Measurements from ENCODE around the gene APOO. TPM values are rescaled to one million over a fixed set of nuclear protein-coding genes. Genes with fewer than 3 reads are reported as not detected.

APOO gene
- total and polyA plus RNA-seq, 2 of the 4 experiments (the other 2 are of a cell fraction): 9.0 to 14.2 TPM

- Histone ChIP-seq H3K9me1 (ENCODE audit: insufficient read depth, low read length) (peaks cover 2% of the 10 kb centered on the region; the same call in 1 of the 2 replicates), H2BK120ac (ENCODE audit: low read depth, low read length) (no peak overlapping the region), H2AFZ (replicated peaks; ENCODE audit: low read length, poor library complexity) (no peak overlapping the region), H3K27me3 (ENCODE audit: control insufficient read depth, insufficient read depth, low read length) (no peaks in the 10 kb centered on the region), H4K91ac (ENCODE audit: insufficient read depth, low read depth, low read length) (no peak overlapping the region), H3K18ac (ENCODE audit: low read depth, low read length) (no peak overlapping the region), H3K36me3 (ENCODE audit: control insufficient read depth, insufficient read depth, low read length) (no peaks in the 10 kb centered on the region), H2AK5ac (ENCODE audit: low read depth, low read length) (no peak overlapping the region), H4K5ac (ENCODE audit: low read depth, low read length) (no peak overlapping the region), H2AK9ac (replicated peaks; ENCODE audit: low read depth, low read length, poor library complexity) (no peak overlapping the region), H3K4me2 (ENCODE audit: low read depth, low read length) (peak overlapping the region; percentile 22; the same call in 1 of the 2 replicates), H3K4me3 (ENCODE audit: insufficient read depth, low read depth, low read length) (no peak overlapping the region), H2BK5ac (ENCODE audit: low read depth, low read length, poor library complexity, severe bottlenecking) (no peak overlapping the region), H4K20me1 (ENCODE audit: insufficient read depth, low read length) (no peaks in the 10 kb centered on the region), H3K4me1 (ENCODE audit: control insufficient read depth, insufficient read depth, low read length) (peaks cover 9% of the 10 kb centered on the region; the same call in 1 of the 2 replicates), H3K4ac (ENCODE audit: low read depth, low read length) (no peak overlapping the region), H3K23ac (ENCODE audit: low read depth, low read length) (no peak overlapping the region), H3K9me3 (ENCODE audit: control insufficient read depth, insufficient read depth, low read length) (no peaks in the 10 kb centered on the region), H3K56ac (ENCODE audit: extremely low read depth, insufficient read depth, low read length) (0 out of 2 replicates have a peak overlapping the region, but pooled peaks have one; percentile 12), H3K14ac (replicated peaks; ENCODE audit: low read depth, low read length) (no peak overlapping the region), H2BK15ac (ENCODE audit: low read depth, low read length) (no peak overlapping the region), H2BK20ac (ENCODE audit: low read depth, low read length) (no peak overlapping the region), H3K27ac (ENCODE audit: insufficient read depth, low read length) (no peak overlapping the region), H4K8ac (ENCODE audit: low read depth in 2 of 2, low read length in 2 of 2) (no peak overlapping the region), H3K9ac (ENCODE audit: low read depth, low read length) (no peak overlapping the region), H3K79me1 (ENCODE audit: low read depth in 1 of 2, low read length in 2 of 2) (0 out of 4 replicates have a peak, but pooled peaks cover 0 to 3% of the 10 kb centered on the region in 2 experiments)
- no TSS peak for BruUV-seq (replicated peaks)
- in situ Hi-C loops (cut with MboI; ENCODE audit: low sequenced_read_pairs): no loop called here
- dilution Hi-C loops (cut with HindIII; ENCODE audit: low sequenced_read_pairs, unreplicated experiment): no loop called here
- ChIA-PET POLR2A (ENCODE audit: unreplicated experiment) (no interaction called here), CTCF (no interaction called here)
- no CpG with 5 or more reads among the region's 2 CpGs for WGBS, 2 experiments (ENCODE audit: extremely low coverage in 2 of 2, insufficient read length in 1 of 2)
- intact Hi-C loops (cut with micrococcal nuclease): no loop called here
- DNase-seq (no peak), ATAC-seq (ENCODE audit: low read depth) (peak; percentile 52; the same call in 1 of the 2 replicates)
- TF ChIP-seq MAFK (IDR thresholded peaks at IDR 0.05; ENCODE audit: low read depth, low read length) (no peak), POLR2A (IDR thresholded peaks at IDR 0.05; ENCODE audit: low read depth, low read length) (no peak), SMC3 (IDR thresholded peaks at IDR 0.05; ENCODE audit: low read depth, low read length) (no peak), RAD21 (IDR thresholded peaks at IDR 0.05; ENCODE audit: low read length) (no peak), BHLHE40 (IDR thresholded peaks at IDR 0.05; ENCODE audit: low read depth, low read length) (no peak), FOS (IDR thresholded peaks at IDR 0.05; ENCODE audit: low read depth, low read length) (no peak), RCOR1 (IDR thresholded peaks at IDR 0.05; ENCODE audit: insufficient replicate concordance, low read length) (no peak), NFE2L2 (IDR thresholded peaks at IDR 0.05; ENCODE audit: low read depth, low read length) (no peak), CHD1 (IDR thresholded peaks at IDR 0.05; ENCODE audit: low read depth, low read length) (no peak), MAZ (IDR thresholded peaks at IDR 0.05; ENCODE audit: borderline replicate concordance, low read depth, low read length) (no peak), MXI1 (IDR thresholded peaks at IDR 0.05; ENCODE audit: borderline replicate concordance, low read depth, low read length) (no peak), RFX5 (IDR thresholded peaks at IDR 0.05; ENCODE audit: low read depth, low read length) (no peak)
- TF ChIP-seq, protein P1, sequence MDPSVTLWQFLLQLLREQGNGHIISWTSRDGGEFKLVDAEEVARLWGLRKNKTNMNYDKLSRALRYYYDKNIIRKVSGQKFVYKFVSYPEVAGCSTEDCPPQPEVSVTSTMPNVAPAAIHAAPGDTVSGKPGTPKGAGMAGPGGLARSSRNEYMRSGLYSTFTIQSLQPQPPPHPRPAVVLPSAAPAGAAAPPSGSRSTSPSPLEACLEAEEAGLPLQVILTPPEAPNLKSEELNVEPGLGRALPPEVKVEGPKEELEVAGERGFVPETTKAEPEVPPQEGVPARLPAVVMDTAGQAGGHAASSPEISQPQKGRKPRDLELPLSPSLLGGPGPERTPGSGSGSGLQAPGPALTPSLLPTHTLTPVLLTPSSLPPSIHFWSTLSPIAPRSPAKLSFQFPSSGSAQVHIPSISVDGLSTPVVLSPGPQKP (IDR thresholded peaks at IDR 0.05; ENCODE audit: borderline replicate concordance, low read depth, low read length): no peak
- TF ChIP-seq, protein P2, sequence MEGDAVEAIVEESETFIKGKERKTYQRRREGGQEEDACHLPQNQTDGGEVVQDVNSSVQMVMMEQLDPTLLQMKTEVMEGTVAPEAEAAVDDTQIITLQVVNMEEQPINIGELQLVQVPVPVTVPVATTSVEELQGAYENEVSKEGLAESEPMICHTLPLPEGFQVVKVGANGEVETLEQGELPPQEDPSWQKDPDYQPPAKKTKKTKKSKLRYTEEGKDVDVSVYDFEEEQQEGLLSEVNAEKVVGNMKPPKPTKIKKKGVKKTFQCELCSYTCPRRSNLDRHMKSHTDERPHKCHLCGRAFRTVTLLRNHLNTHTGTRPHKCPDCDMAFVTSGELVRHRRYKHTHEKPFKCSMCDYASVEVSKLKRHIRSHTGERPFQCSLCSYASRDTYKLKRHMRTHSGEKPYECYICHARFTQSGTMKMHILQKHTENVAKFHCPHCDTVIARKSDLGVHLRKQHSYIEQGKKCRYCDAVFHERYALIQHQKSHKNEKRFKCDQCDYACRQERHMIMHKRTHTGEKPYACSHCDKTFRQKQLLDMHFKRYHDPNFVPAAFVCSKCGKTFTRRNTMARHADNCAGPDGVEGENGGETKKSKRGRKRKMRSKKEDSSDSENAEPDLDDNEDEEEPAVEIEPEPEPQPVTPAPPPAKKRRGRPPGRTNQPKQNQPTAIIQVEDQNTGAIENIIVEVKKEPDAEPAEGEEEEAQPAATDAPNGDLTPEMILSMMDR (conservative IDR thresholded peaks at IDR 0.05; ENCODE audit: low read depth, low read length): no peak
- TF ChIP-seq, protein P3, sequence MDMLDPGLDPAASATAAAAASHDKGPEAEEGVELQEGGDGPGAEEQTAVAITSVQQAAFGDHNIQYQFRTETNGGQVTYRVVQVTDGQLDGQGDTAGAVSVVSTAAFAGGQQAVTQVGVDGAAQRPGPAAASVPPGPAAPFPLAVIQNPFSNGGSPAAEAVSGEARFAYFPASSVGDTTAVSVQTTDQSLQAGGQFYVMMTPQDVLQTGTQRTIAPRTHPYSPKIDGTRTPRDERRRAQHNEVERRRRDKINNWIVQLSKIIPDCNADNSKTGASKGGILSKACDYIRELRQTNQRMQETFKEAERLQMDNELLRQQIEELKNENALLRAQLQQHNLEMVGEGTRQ (IDR thresholded peaks at IDR 0.05; ENCODE audit: low read depth, low read length): no peak
These were observed 28.2 kb downstream of the APOO start for GRCh38 chrX:23879380-23880090.
